A549 treated with GW870086 at 1 μM for 4 hours (cell line): ENCODE data around the gene ACD. TPM values are rescaled to one million over a fixed set of nuclear protein-coding genes. Genes with fewer than 3 reads are reported as not detected.

Source experiments
- total RNA-seq: library from RNA; stranded (reverse); fragments of 200-300 nt; extraction: Qiagen RNA extraction; gene quantifications from 5 replicates; pipeline ENCODE4 v1.2.3, GENCODE V29; 2022; ENCODE audit warnings: low read depth

Gene ACD
- 31.1 to 35.3 TPM (median 34.4 TPM) in 5 replicates for total RNA-seq

GRCh38 chr16:67659675-67660563 is at the start of gene ACD:
TSS of gene ACD (minus strand) at chr16:67660260. CDS start at chr16:67660220, 40 bp downstream.

GRCh38 chr16:67666559-67667452 is 6.7 kb upstream of the ACD start, which contains the start of the genes C16orf86 and ENKD1:
TSS of gene C16orf86 (plus strand) at chr16:67666814. CDS start at chr16:67666971, 157 bp downstream.
TSS of gene ENKD1 (minus strand) at chr16:67666750. CDS start at chr16:67666442, 308 bp downstream.

GRCh38 chr16:67660564-67661028 is 536 bp upstream of the ACD start, which contains the start of gene PARD6A:
TSS of gene PARD6A (plus strand) at chr16:67660960. CDS start at chr16:67661039, 79 bp downstream.

Other genes starting within 250 kb of the ACD start
- gene ZDHHC1, start 243.8 kb downstream of the ACD start, total RNA-seq, result 4.6 to 7.2 TPM (median 6.5 TPM) in 5 replicates
- 1.3 to 2.1 TPM (median 1.5 TPM) in 5 replicates for gene HSD11B2, start 229.1 kb downstream of the ACD start, total RNA-seq
- 100 to 117 TPM (median 107 TPM) in 5 replicates for gene ATP6V0D1, start 179.1 kb downstream of the ACD start, total RNA-seq
- gene AGRP, start 176.7 kb downstream of the ACD start, total RNA-seq, result not detected in 5 replicates
- 36.1 to 45.7 TPM (median 40.3 TPM) in 5 replicates for gene RIPOR1, start 131.4 kb downstream of the ACD start, total RNA-seq
- gene CTCF, start 97.7 kb downstream of the ACD start, total RNA-seq, result 33.9 to 35.7 TPM (median 34.2 TPM) in 5 replicates
- gene CARMIL2, start 15.1 kb downstream of the ACD start, total RNA-seq, result 1.3 to 2.1 TPM (median 1.7 TPM) in 5 replicates
- 1.5 to 2.6 TPM (median 2.3 TPM) in 5 replicates for gene PARD6A, start 700 bp upstream of the ACD start, total RNA-seq
- gene ENKD1, start 6.5 kb upstream of the ACD start, total RNA-seq, result 7.7 to 12.2 TPM (median 11.1 TPM) in 5 replicates
- 0.12 to 0.14 TPM in 2 of 5 replicates, not detected in the others for gene C16orf86, start 6.6 kb upstream of the ACD start, total RNA-seq
- 16.0 to 18.1 TPM (median 16.9 TPM) in 5 replicates for gene GFOD2, start 59.1 kb upstream of the ACD start, total RNA-seq
- 7.4 to 9.5 TPM (median 8.3 TPM) in 5 replicates for gene RANBP10, start 146.3 kb upstream of the ACD start, total RNA-seq
- gene TSNAXIP1, start 146.6 kb upstream of the ACD start, total RNA-seq, result 0.29 to 0.53 TPM (median 0.41 TPM) in 5 replicates
- gene THAP11, start 182.1 kb upstream of the ACD start, total RNA-seq, result 26.3 to 42.4 TPM (median 39.3 TPM) in 5 replicates
- gene NUTF2, start 186.7 kb upstream of the ACD start, total RNA-seq, result 228 to 243 TPM (median 238 TPM) in 5 replicates
- gene CENPT, start 187.4 kb upstream of the ACD start, total RNA-seq, result 25.7 to 30.8 TPM (median 27.4 TPM) in 5 replicates
- gene EDC4, start 212.8 kb upstream of the ACD start, total RNA-seq, result 44.9 to 65.1 TPM (median 60.7 TPM) in 5 replicates
- gene NRN1L, start 224.6 kb upstream of the ACD start, total RNA-seq, result 0.28 to 0.52 TPM in 2 of 5 replicates, not detected in the others
- 12.7 to 18.9 TPM (median 14.8 TPM) in 5 replicates for gene PSKH1, start 233.0 kb upstream of the ACD start, total RNA-seq